ENCODE measurements around the gene SLC12A6.

The SLC12A6 gene

GRCh38 chr15:34327906-34328305, 9.7 kb downstream of the SLC12A6 start:
- DNase-seq, result no peak

- DNase-seq, result no peak
Measured at GRCh38 chr15:34325368-34325767, 12.2 kb downstream of the SLC12A6 start.

GRCh38 chr15:34324933-34325332, 12.6 kb downstream of the SLC12A6 start:
- no peak for DNase-seq

- no peak for DNase-seq
Measured at GRCh38 chr15:34323217-34323616, 14.4 kb downstream of the SLC12A6 start.

- peak; percentile 53 for DNase-seq
Measured at GRCh38 chr15:34318277-34319079, 19.1 kb downstream of the SLC12A6 start.

GRCh38 chr15:34314491-34315490, 22.8 kb downstream of the SLC12A6 start:
- DNase-seq, result no peak

GRCh38 chr15:34311563-34311962, 26.0 kb downstream of the SLC12A6 start:
- DNase-seq, result no peak

GRCh38 chr15:34304613-34305012, 33.0 kb downstream of the SLC12A6 start:
- DNase-seq, result no peak

- DNase-seq, result no peak
Measured at GRCh38 chr15:34301058-34301457, 36.5 kb downstream of the SLC12A6 start.

GRCh38 chr15:34297059-34297458, 40.5 kb downstream of the SLC12A6 start:
- DNase-seq, result no peak

- no peak for DNase-seq
Measured at GRCh38 chr15:34292621-34293020, 45.0 kb downstream of the SLC12A6 start.

GRCh38 chr15:34284937-34285336, 52.6 kb downstream of the SLC12A6 start:
- DNase-seq, result no peak

- no peak for DNase-seq
Measured at GRCh38 chr15:34282384-34282783, 55.2 kb downstream of the SLC12A6 start.

GRCh38 chr15:34280193-34280592, 57.4 kb downstream of the SLC12A6 start:
- no peak for DNase-seq

- DNase-seq, result no peak
Measured at GRCh38 chr15:34279368-34279767, 58.2 kb downstream of the SLC12A6 start.

- no peak for DNase-seq
Measured at GRCh38 chr15:34275721-34276120, 61.9 kb downstream of the SLC12A6 start.

GRCh38 chr15:34275154-34275553, 62.4 kb downstream of the SLC12A6 start:
- DNase-seq, result no peak

- no peak for DNase-seq
Measured at GRCh38 chr15:34271493-34271892, 66.1 kb downstream of the SLC12A6 start.

GRCh38 chr15:34266751-34267150, 70.8 kb downstream of the SLC12A6 start:
- no peak for DNase-seq

GRCh38 chr15:34264076-34264475, 73.5 kb downstream of the SLC12A6 start:
- no peak for DNase-seq

- DNase-seq, result no peak
Measured at GRCh38 chr15:34262362-34262761, 75.2 kb downstream of the SLC12A6 start.

- DNase-seq, result no peak
Measured at GRCh38 chr15:34259566-34259965, 78.0 kb downstream of the SLC12A6 start.

GRCh38 chr15:34258151-34258550, 79.4 kb downstream of the SLC12A6 start:
- no peak for DNase-seq

- DNase-seq, result no peak
Measured at GRCh38 chr15:34252545-34252944, 85.0 kb downstream of the SLC12A6 start.
